ENCODE measurements around the gene CPSF6.
"Not testable (repeated sequence)": the region's sequence is repeated elsewhere in the genome, so short reads cannot be mapped to it uniquely, and the experiment has no call there.

CPSF6 gene

DNA sequence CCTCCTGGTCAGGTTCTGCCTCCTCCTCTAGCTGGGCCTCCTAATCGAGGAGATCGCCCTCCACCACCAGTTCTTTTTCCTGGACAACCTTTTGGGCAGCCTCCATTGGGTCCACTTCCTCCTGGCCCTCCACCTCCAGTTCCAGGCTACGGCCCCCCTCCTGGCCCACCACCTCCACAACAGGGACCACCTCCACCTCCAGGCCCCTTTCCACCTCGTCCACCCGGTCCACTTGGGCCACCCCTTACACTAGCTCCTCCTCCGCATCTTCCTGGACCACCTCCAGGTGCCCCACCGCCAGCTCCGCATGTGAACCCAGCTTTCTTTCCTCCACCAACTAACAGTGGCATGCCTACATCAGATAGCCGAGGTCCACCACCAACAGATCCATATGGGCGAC lies 19.3 kb downstream of the CPSF6 start:
- DNase-seq (ENCODE audit: low read depth in 2 of 2), result no peak

GRCh38 chr12:69262264-69262974 lies 23.1 kb downstream of the CPSF6 start:
- no peak for DNase-seq (ENCODE audit: low read depth in 2 of 2)

- no peak for DNase-seq (ENCODE audit: low read depth in 2 of 2)
Measured at GRCh38 chr12:69265205-69265604, 25.8 kb downstream of the CPSF6 start.

- not testable (repeated sequence) for DNase-seq (ENCODE audit: low read depth in 2 of 2)
Measured at GRCh38 chr12:69265633-69266032, 26.3 kb downstream of the CPSF6 start.

GRCh38 chr12:69266036-69266635 lies 26.8 kb downstream of the CPSF6 start:
- DNase-seq (ENCODE audit: low read depth in 2 of 2), result no peak

- no peak for DNase-seq (ENCODE audit: low read depth in 2 of 2)
Measured at GRCh38 chr12:69269736-69270135, 30.4 kb downstream of the CPSF6 start.

- DNase-seq (ENCODE audit: low read depth in 2 of 2), result no peak
Measured at GRCh38 chr12:69272511-69272910, 33.1 kb downstream of the CPSF6 start.

DNA sequence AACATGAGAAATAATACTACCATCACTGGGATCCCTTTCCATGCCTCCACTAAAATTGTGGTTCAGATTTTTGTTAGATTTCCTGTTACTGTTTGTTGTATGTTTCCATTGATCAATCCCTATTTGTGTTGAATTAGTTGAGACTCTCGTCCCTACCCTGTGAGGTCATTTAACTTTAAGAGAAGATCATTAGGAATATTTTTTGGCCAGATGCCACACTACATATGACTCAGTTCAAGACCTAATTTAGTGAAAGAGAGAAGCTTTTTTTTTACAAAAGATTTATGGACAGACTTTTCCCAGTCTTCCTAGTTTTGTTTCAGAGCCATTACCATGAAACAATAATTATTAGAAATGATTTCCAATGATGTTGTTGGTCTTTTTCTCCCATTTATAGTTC lies 35.5 kb downstream of the CPSF6 start:
- no peak for DNase-seq (ENCODE audit: low read depth in 2 of 2)

GRCh38 chr12:69275471-69275891 lies 36.1 kb downstream of the CPSF6 start:
- DNase-seq (ENCODE audit: low read depth in 2 of 2), result no peak

GRCh38 chr12:69278814-69279782 lies 39.7 kb downstream of the CPSF6 start:
- DNase-seq (ENCODE audit: low read depth in 2 of 2), result no peak

DNA sequence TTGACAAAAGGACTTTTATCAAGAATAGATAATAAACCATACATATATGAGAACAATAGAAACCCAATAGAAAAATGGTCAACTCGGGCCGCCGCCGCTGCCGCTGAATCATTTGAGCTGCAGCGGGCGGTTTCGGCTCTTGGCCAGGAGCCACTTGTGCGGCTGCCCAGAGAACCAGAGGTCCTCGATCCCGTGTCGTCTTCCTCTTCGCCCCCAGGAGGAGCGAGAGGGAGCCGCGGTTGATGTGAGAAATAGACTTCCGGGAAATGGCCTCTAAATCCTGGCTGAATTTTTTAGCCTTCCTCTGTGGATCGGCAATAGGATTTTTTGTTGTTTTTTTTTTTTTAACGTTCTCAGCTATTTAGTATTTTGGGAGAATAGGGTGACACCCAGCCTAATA lies 44.8 kb downstream of the CPSF6 start:
- DNase-seq (ENCODE audit: low read depth in 2 of 2), result no peak

DNA sequence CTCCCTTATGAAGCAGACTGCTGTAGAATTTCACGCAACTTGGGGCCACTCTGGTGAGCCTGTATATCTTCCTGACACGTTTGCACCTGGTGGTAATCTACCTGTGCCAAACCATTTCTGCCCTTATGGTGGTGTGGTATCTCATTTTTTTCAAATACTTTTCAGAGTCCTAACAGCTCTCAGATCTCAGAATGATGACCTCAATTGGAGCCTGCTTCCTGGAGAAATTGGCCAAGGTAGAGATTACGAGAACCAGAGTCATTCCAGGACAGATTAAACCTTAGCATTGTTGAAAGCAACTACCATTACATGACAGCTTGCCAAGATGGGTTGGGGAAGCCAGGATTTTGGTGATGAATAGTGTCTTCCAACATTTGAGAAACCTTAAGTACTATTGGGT lies 48.2 kb downstream of the CPSF6 start:
- DNase-seq (ENCODE audit: low read depth in 2 of 2), result no peak

DNA sequence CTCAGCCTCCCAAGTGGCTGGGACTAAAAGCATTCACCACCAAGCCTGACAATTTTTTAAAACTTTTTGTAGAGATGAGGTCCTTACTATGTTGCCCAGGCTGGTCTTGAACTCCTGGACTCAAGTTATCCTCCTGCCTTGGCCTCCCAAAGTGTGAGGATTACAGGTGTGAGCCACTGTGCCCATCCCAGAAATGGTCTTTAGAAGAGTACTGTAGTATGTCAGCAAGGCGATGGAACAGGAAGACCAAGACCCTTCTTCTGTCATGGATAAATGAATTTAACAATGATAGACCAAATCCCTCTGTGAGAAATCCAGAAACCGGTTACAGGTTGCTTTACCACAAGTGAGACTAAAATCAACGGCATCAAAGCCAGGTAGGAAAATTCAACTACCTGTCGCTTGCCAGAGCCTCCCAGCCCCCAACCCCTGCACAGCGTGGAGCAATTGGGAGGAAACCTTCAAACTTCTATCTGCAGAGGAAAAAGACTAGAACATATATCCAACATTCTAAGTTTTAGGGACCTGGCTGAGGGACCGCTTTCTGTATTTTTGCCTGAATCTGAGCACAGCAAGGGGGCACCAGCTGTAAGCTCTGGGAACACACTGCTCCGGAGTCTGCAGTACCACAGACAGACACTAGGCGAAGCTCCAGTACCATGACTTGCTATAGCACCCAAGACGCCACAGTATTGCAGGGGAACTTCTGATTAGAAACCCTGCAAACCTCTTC lies 51.3 kb downstream of the CPSF6 start:
- DNase-seq (ENCODE audit: low read depth in 2 of 2), result peak; percentile 52 to 59

GRCh38 chr12:69291278-69291593 lies 51.9 kb downstream of the CPSF6 start:
- DNase-seq (ENCODE audit: low read depth in 2 of 2), result no peak

- no peak for DNase-seq (ENCODE audit: low read depth in 2 of 2)
Measured at GRCh38 chr12:69298133-69298532, 58.8 kb downstream of the CPSF6 start.

DNA sequence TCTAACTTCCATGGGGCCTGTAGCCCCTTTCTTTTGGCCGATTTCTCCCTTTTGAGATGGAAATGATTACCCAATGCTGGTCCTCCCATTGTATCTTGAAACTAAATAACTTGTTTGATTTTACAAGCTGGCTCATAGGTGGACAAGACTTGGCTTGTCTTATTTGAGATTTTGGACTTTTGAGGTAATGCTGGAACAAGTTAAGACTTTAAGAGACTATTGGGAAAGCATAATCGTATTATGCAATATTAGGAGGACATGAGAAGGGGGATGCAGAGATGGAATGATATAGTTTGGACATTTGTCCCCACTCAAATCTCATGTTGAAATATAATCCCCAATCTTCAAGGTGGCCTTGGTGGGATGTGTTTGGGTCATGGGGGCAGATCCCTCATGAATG lies 59.6 kb downstream of the CPSF6 start:
- no peak for DNase-seq (ENCODE audit: low read depth in 2 of 2)

DNA sequence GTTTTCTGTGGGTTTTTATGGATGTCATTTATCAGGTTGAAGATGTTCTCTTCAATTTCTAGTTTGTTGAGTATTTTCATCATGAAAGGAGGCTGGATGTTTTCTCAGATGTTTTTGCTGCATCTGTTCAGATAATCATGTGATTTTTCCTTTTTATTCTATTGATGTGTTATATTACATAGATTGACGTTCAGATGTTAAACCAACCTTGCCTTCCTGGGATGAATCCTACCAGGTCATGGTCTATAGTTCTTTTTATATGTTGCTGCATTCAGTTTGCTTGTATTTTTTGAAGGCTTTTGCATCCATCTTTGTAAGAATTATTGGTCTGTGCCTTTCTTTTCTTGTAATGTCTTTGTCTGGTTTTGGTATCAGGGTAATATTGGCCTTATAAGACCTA lies 64.9 kb downstream of the CPSF6 start:
- no peak for DNase-seq (ENCODE audit: low read depth in 2 of 2)

DNA sequence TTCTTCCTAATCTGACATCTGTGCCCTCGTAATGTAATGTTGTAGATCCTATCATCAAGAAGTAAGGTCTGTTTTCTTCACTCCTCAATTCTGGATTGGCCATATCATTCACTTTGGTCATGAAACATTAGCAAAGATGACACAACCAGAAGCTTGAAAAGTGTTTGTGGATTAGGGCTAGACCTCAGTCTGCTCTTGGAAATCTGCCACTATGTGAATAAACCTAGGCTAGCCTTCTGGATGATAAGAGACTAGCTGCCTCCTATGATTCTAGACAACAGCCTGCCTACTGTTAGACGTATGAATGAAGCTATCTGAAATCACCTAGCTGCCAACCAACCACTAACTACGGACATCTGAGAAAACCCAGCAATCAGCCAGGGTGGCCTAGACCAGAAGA lies 70.1 kb downstream of the CPSF6 start:
- no peak for DNase-seq (ENCODE audit: low read depth in 2 of 2)

DNA sequence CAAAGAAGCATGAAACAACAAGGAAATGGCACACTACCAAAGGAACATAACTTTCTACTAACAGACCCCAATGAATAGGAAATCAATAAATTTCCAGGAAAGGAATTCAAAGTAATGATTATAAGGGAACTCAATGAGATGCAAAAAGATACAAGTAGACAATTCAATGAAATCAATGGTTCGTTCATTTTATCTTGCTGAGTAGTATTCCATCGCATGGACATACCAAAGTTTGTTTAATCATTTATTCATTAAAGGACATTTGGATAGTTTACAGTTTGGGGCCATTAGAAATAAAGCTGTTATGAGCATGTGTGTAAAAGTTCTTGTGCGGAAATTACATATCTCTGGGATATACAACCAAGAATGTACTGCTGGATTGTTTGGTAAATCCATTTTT lies 73.8 kb downstream of the CPSF6 start:
- no peak for DNase-seq (ENCODE audit: low read depth in 2 of 2)

DNA sequence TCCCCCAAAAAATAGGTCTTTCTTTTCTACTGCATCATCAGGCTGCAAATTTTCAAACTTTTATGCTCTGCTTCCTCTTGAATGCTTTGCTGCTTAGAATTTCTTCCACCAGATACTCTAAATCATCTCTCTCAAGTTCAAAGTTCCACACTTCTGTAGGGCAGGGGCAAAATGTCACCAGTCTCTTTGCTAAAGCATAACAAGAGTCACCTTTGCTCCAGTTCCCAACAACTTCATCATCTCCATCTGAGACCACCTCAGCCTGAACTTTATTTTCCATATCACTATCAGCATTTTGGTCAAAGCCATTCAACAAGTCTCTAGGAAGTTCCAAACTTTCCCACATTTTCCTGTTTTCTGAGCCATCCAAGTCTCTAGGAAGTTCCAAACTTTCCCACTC lies 77.4 kb downstream of the CPSF6 start:
- DNase-seq (ENCODE audit: low read depth in 2 of 2), result not testable (repeated sequence)

GRCh38 chr12:69317233-69317632 lies 77.9 kb downstream of the CPSF6 start:
- not testable (repeated sequence) for DNase-seq (ENCODE audit: low read depth in 2 of 2)

GRCh38 chr12:69318225-69318624 lies 78.9 kb downstream of the CPSF6 start:
- DNase-seq (ENCODE audit: low read depth in 2 of 2), result no peak

All from activated CD8-positive, alpha-beta memory T cell treated with anti-CD3 and anti-CD28 coated beads for 4 hours (primary cell).